Upper lobe of left lung (tissue), 6 donors: ENCODE results near the gene ADAMTS10. TPM values are rescaled to one million over a fixed set of nuclear protein-coding genes. Genes with fewer than 3 reads are reported as not detected.
"Not testable (repeated sequence)": the region's sequence is repeated elsewhere in the genome, so short reads cannot be mapped to it uniquely, and the experiment has no call there.

Experiments used
- ATAC-seq, 2 donors: fragments of 200-7000 bp; cut with Tn5 transposase; one replicate each; pipeline ENCODE4 v1.9.1; 2022; ENCODE audit warnings: mild to moderate bottlenecking in 2 of 2, moderate library complexity in 2 of 2; ENCODE audit not compliant: low FRiP score in 2 of 2
- DNase-seq, 2 donors: peaks; one replicate each; pipeline ENCODE4 v3.0.0-alpha.2; 2019 to 2020
- H3K27ac ChIP-seq, 4 donors: fragments of 200-600 bp; sonication (generic); one replicate each; pipeline ENCODE4 v1.5.1; 2016 to 2019
- H3K27me3 ChIP-seq, 4 donors: fragments of 200-600 bp; sonication (generic); one replicate each; pipeline ENCODE4 v1.5.1; 2017 to 2019
- H3K36me3 ChIP-seq, 4 donors: fragments of 200-600 bp; sonication (generic); one replicate each; pipeline ENCODE4 v1.5.1; 2016 to 2019
- H3K4me1 ChIP-seq, 4 donors: fragments of 200-600 bp; sonication (generic); one replicate each; pipeline ENCODE4 v1.5.1; 2018 to 2019
- H3K4me3 ChIP-seq, 4 donors: fragments of 200-600 bp; sonication (generic); one replicate each; pipeline ENCODE4 v1.5.1; 2017 to 2019; ENCODE audit warnings: mild to moderate bottlenecking in 2 of 4, moderate library complexity in 1 of 4
- H3K9me3 ChIP-seq, 4 donors: fragments of 200-600 bp; sonication (generic); one replicate each; pipeline ENCODE4 v1.5.1; 2018 to 2019
- EP300 ChIP-seq, 4 donors: sonication (generic); formaldehyde crosslinking; IDR thresholded peaks; one replicate each; pipeline ENCODE4 v1.5.1; 2017; ENCODE audit warnings: antibody characterized with exemption in 4 of 4, control low read depth in 2 of 4
- POLR2A ChIP-seq, 4 donors: fragments of 450-650 bp; IDR thresholded peaks; one replicate each; pipeline ENCODE4 v1.5.1; 2016 to 2017; ENCODE audit warnings: antibody characterized with exemption in 4 of 4, mild to moderate bottlenecking in 2 of 4
- POLR2AphosphoS5 ChIP-seq, 2 donors: sonication (generic); formaldehyde crosslinking; IDR thresholded peaks; one replicate each; pipeline ENCODE4 v1.5.1; 2017; ENCODE audit warnings: antibody characterized with exemption in 2 of 2
- WGBS, 2 donors: methylation state at CpG; one replicate each; pipeline ENCODE4 v1.1.5; 2017 to 2018; 5-methylcytosine and 5-hydroxymethylcytosine counted together
- total RNA-seq, 6 donors: library from RNA; depleted of rRNA in 4 of 6; stranded (reverse); fragments of >200 nt in 4 of 6; gene quantifications; one replicate each; pipeline versions ENCODE4 v1.1.0 to v1.2.1, GENCODE V29; 2016 to 2021
- TF ChIP-seq, protein P1 (sequence below), 6 experiments: fragments of 450-650 bp in 4 of 6; fragments of 200-600 bp in 2 of 6; sonication (generic) in 2 of 6; IDR thresholded peaks; one replicate each; pipeline ENCODE4 v1.5.1; 2016 to 2019; ENCODE audit warnings: antibody characterized with exemption in 6 of 6
- donor health status: DM: no; HTN: no; CAD: no; lungs with moderate emphysema.
- donor health status: DM: no; HTN: yes; CAD: no; lungs with severe emphysema.

The ADAMTS10 gene
- total RNA-seq, 6 donors from 2014 or later, result 11.9 to 103 (median 19.8) TPM

- Histone ChIP-seq H3K4me1 (peaks cover 0 to 4% (median 2%) of the 10 kb centered on the region in 4 donors), H3K4me3 (no peak overlapping the region), H3K36me3 (peaks cover 0 to 6% (median 3%) of the 10 kb centered on the region in 4 donors), H3K27me3 (no peaks in the 10 kb centered on the region), H3K27ac (no peak overlapping the region), H3K9me3 (no peaks in the 10 kb centered on the region)
- ATAC-seq (no peak), DNase-seq (no peak)
- TF ChIP-seq, protein P1, sequence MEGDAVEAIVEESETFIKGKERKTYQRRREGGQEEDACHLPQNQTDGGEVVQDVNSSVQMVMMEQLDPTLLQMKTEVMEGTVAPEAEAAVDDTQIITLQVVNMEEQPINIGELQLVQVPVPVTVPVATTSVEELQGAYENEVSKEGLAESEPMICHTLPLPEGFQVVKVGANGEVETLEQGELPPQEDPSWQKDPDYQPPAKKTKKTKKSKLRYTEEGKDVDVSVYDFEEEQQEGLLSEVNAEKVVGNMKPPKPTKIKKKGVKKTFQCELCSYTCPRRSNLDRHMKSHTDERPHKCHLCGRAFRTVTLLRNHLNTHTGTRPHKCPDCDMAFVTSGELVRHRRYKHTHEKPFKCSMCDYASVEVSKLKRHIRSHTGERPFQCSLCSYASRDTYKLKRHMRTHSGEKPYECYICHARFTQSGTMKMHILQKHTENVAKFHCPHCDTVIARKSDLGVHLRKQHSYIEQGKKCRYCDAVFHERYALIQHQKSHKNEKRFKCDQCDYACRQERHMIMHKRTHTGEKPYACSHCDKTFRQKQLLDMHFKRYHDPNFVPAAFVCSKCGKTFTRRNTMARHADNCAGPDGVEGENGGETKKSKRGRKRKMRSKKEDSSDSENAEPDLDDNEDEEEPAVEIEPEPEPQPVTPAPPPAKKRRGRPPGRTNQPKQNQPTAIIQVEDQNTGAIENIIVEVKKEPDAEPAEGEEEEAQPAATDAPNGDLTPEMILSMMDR (IDR thresholded peaks at IDR 0.05), result no peak
- TF ChIP-seq POLR2A (IDR thresholded peaks at IDR 0.05), result no peak
- TF ChIP-seq EP300 (IDR thresholded peaks at IDR 0.05), result no peak
- TF ChIP-seq POLR2AphosphoS5 (IDR thresholded peaks at IDR 0.05), result no peak
- 82 to 90% methylated on average over 2 of the region's 2 CpGs for WGBS, 2 donors
Measured at GRCh38 chr19:8558325-8558724, 52.2 kb downstream of the ADAMTS10 start.

GRCh38 chr19:8557642-8558238 is 52.8 kb downstream of the ADAMTS10 start:
- DNase-seq (no peak), ATAC-seq (peak; percentile 62 to 63)
- Histone ChIP-seq H3K9me3 (no peaks in the 10 kb centered on the region), H3K4me3 (no peak overlapping the region), H3K36me3 (peaks cover 0 to 9% (median 3%) of the 10 kb centered on the region in 4 donors), H3K4me1 (peaks cover 0 to 3% (median 2%) of the 10 kb centered on the region in 4 donors), H3K27ac (no peak overlapping the region), H3K27me3 (no peaks in the 10 kb centered on the region)
- TF ChIP-seq, protein P1 (IDR thresholded peaks at IDR 0.05), result no peak
- TF ChIP-seq POLR2A (IDR thresholded peaks at IDR 0.05) (no peak), POLR2AphosphoS5 (IDR thresholded peaks at IDR 0.05) (no peak), EP300 (IDR thresholded peaks at IDR 0.05) (no peak)
- 81 to 83% methylated on average over 6 of the region's 6 CpGs for WGBS, 2 donors

GRCh38 chr19:8553729-8554128 is 56.8 kb downstream of the ADAMTS10 start:
- WGBS, 2 donors, result 92 to 96% methylated on average over 7 of the region's 7 CpGs
- peaks cover 0 to 21% (median 7%) of the 10 kb centered on the region in 4 donors for H3K36me3 ChIP-seq

DNA sequence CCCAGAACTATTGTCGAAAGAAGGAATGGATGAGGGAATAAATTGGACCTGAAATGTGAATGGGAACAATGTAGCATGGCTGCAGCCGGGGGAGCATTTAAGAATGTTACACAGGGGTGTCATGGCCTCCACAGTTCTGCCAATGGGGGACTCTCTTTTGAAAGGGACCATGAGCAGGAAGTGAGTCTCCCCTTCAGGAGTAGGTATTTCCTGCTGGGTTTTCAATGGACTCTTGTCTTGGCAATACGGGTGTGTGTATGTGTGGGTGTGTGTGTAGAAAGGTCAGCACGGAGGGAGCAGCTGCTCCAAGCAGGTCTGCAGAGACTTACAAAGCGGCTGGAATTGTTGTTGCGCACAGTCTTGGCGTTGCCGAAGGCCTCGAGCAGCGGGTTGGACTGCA is 57.7 kb downstream of the ADAMTS10 start:
- H3K9me3 ChIP-seq, result no peaks in the 10 kb centered on the region
- H3K36me3 ChIP-seq, result peaks cover 0 to 25% (median 7%) of the 10 kb centered on the region in 4 donors
- 86 to 88% methylated on average over 10 of the region's 10 CpGs for WGBS, 2 donors
- peaks cover 0 to under 1% (median 0%) of the 10 kb centered on the region in 4 donors for H3K4me1 ChIP-seq
- H3K27ac ChIP-seq, result no peak overlapping the region
- no peak for TF ChIP-seq POLR2A (IDR thresholded peaks at IDR 0.05)
- TF ChIP-seq POLR2AphosphoS5 (IDR thresholded peaks at IDR 0.05), result no peak
- TF ChIP-seq EP300 (IDR thresholded peaks at IDR 0.05), result no peak
- TF ChIP-seq, protein P1 (IDR thresholded peaks at IDR 0.05), result no peak
- H3K27me3 ChIP-seq, result no peaks in the 10 kb centered on the region
- H3K4me3 ChIP-seq, result no peak overlapping the region
- ATAC-seq (no peak), DNase-seq (no peak)

More at GRCh38 chr19:8553729-8554128, 56.8 kb downstream of the ADAMTS10 start:
- not testable (repeated sequence) for H3K27ac ChIP-seq, ATAC-seq, H3K4me1 ChIP-seq, H3K9me3 ChIP-seq, DNase-seq, H3K4me3 ChIP-seq, H3K27me3 ChIP-seq

DNA sequence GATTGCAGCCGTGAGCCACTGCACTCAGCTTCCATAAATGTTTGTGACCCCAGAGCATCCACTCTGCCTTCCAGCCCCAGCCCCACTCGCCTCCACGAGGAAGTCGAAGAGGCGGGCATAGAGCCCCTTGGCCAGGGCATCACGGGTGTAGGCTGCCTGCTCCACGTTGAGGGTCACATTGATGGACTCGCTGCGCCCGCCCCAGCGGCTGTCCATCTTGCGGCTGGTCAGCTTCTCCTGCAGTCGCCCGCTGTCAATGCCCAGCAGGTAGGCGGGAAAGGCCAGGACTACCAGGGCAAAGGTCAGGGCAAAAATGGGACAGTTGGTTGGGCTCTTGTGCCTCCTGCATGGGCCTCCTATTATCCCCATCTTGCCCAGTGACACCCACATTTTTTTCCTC is 60.4 kb downstream of the ADAMTS10 start:
- DNase-seq (peak in 1 of 2 donors; percentile 72), ATAC-seq (no peak)
- H3K36me3 ChIP-seq, result peaks cover 0 to 34% (median 16%) of the 10 kb centered on the region in 4 donors
- no peak overlapping the region for H3K27ac ChIP-seq
- no peaks in the 10 kb centered on the region for H3K27me3 ChIP-seq
- H3K4me3 ChIP-seq, result no peak overlapping the region
- no peaks in the 10 kb centered on the region for H3K9me3 ChIP-seq
- WGBS, 2 donors, result 90 to 95% methylated on average over 7 to 15 of the region's 15 CpGs
- no peaks in the 10 kb centered on the region for H3K4me1 ChIP-seq
- TF ChIP-seq POLR2AphosphoS5 (IDR thresholded peaks at IDR 0.05) (no peak), POLR2A (IDR thresholded peaks at IDR 0.05) (no peak), EP300 (IDR thresholded peaks at IDR 0.05) (no peak)
- TF ChIP-seq, protein P1 (IDR thresholded peaks at IDR 0.05), result no peak
